ENCODE results near the gene HPCAL1. TPM values are rescaled to one million over a fixed set of nuclear protein-coding genes. Genes with fewer than 3 reads are reported as not detected.

The HPCAL1 gene
- total RNA-seq, 2 experiments from 2014 or later: 85.0 to 85.7 TPM

- CTCF ChIA-PET: no interaction called here
Measured at GRCh38 chr2:10311736-10312135, 9.0 kb downstream of the HPCAL1 start.

GRCh38 chr2:10312437-10312957, 9.8 kb downstream of the HPCAL1 start:
- CTCF ChIA-PET: no interaction called here
- POLR2A ChIA-PET: no interaction called here

More at GRCh38 chr2:10311736-10312135, 9.0 kb downstream of the HPCAL1 start:
- POLR2A ChIA-PET: no interaction called here

GRCh38 chr2:10316336-10316735, 13.6 kb downstream of the HPCAL1 start:
- ChIA-PET CTCF (interaction anchor here (1.0 kb wide), 1 partner anchor 11 kb away, joined by 4 read pairs; no protein-coding TSS in a partner anchor), POLR2A (interaction anchor here (0.9 kb wide), 1 partner anchor 11 kb away, joined by 4 read pairs; no protein-coding TSS in a partner anchor)

- POLR2A ChIA-PET: interaction anchor here (0.9 kb wide), 1 partner anchor 11 kb away, joined by 4 read pairs; no protein-coding TSS in a partner anchor
- CTCF ChIA-PET: no interaction called here
Measured at GRCh38 chr2:10316860-10317259, 14.2 kb downstream of the HPCAL1 start.

GRCh38 chr2:10317646-10318045, 14.9 kb downstream of the HPCAL1 start:
- ChIA-PET POLR2A (no interaction called here), CTCF (no interaction called here)

GRCh38 chr2:10318345-10318744, 15.6 kb downstream of the HPCAL1 start:
- POLR2A ChIA-PET: no interaction called here
- CTCF ChIA-PET: no interaction called here

- ChIA-PET CTCF (no interaction called here), POLR2A (no interaction called here)
Measured at GRCh38 chr2:10319892-10320574, 17.3 kb downstream of the HPCAL1 start.

- ChIA-PET POLR2A (interaction anchor here (0.6 kb wide), 1 partner anchor 28 kb away, joined by 4 read pairs; no protein-coding TSS in a partner anchor), CTCF (interaction anchor here (1.2 kb wide), 1 partner anchor 10 kb away, joined by 4 read pairs; no protein-coding TSS in a partner anchor)
Measured at GRCh38 chr2:10320575-10320931, 17.8 kb downstream of the HPCAL1 start.

GRCh38 chr2:10320933-10321332, 18.2 kb downstream of the HPCAL1 start:
- ChIA-PET POLR2A (interaction anchor here (0.6 kb wide), 1 partner anchor 28 kb away, joined by 4 read pairs; no protein-coding TSS in a partner anchor), CTCF (interaction anchor here (1.2 kb wide), 1 partner anchor 10 kb away, joined by 4 read pairs; no protein-coding TSS in a partner anchor)

- ChIA-PET POLR2A (no interaction called here), CTCF (interaction anchor here (1.2 kb wide), 2 partner anchors 9 to 86 kb away, joined by 3 to 4 read pairs; no protein-coding TSS in a partner anchor)
Measured at GRCh38 chr2:10321622-10322021, 18.9 kb downstream of the HPCAL1 start.

GRCh38 chr2:10322481-10322880, 19.8 kb downstream of the HPCAL1 start:
- ChIA-PET CTCF (interaction anchor here (1.0 to 2.0 kb wide), 5 partner anchors 17 to 87 kb away, joined by 3 to 5 read pairs (median 4); no protein-coding TSS in a partner anchor), POLR2A (no interaction called here)

GRCh38 chr2:10322973-10323372, 20.3 kb downstream of the HPCAL1 start:
- CTCF ChIA-PET: interaction anchor here (1.0 to 2.0 kb wide), 4 partner anchors 17 to 86 kb away, joined by 3 to 5 read pairs (median 4); no protein-coding TSS in a partner anchor
- POLR2A ChIA-PET: no interaction called here

- ChIA-PET CTCF (interaction anchor here (1.0 to 2.0 kb wide), 4 partner anchors 17 to 86 kb away, joined by 3 to 5 read pairs (median 4); no protein-coding TSS in a partner anchor), POLR2A (no interaction called here)
Measured at GRCh38 chr2:10323535-10323934, 20.8 kb downstream of the HPCAL1 start.

GRCh38 chr2:10324095-10324832, 21.6 kb downstream of the HPCAL1 start:
- ChIA-PET CTCF (interaction anchor here (1.0 to 2.0 kb wide), 2 partner anchors 22 to 85 kb away, joined by 4 read pairs; partner anchors contain the start of gene HPCAL1), POLR2A (no interaction called here)

GRCh38 chr2:10325278-10326145, 22.8 kb downstream of the HPCAL1 start:
- ChIA-PET POLR2A (no interaction called here), CTCF (interaction anchor here (1.0 kb wide), 1 partner anchor 23 kb away, joined by 4 read pairs; the partner anchor contains the start of gene HPCAL1)

GRCh38 chr2:10326151-10326616, 23.5 kb downstream of the HPCAL1 start:
- POLR2A ChIA-PET: interaction anchor here (0.6 kb wide), 1 partner anchor 364 kb away, joined by 3 read pairs; the partner anchor contains the start of gene NOL10
- CTCF ChIA-PET: no interaction called here

GRCh38 chr2:10326707-10327594, 24.2 kb downstream of the HPCAL1 start:
- ChIA-PET POLR2A (interaction anchor here (0.6 to 0.8 kb wide), 2 partner anchors 10 to 363 kb away, joined by 3 to 4 read pairs; partner anchors contain the start of gene NOL10), CTCF (interaction anchor here (2.1 to 5.8 kb wide), 3 partner anchors 24 to 82 kb away, joined by 4 to 40 read pairs (median 8); partner anchors contain the start of gene HPCAL1)

All from activated CD8-positive, alpha-beta memory T cell treated with anti-CD3 and anti-CD28 coated beads for 36 hours (primary cell).